T-helper 2 cell (primary cell): Measurements from ENCODE around the gene BLOC1S5.

Experiments used
- DNase-seq, 5 experiments: peaks; one replicate each; pipeline versions ENCODE4 v3.0.0 to v3.0.0-alpha.2; 2012 to 2022
- total RNA-seq, 2 donors: gene quantifications; one replicate each; lab custom pipeline; 2026; lab: John Stamatoyannopoulos, UW

The BLOC1S5 gene
- 3.4 to 16.3 reads per million in 2 donors for total RNA-seq

- peak; percentile 88 to 98 (median 96) for DNase-seq
Measured at GRCh38 chr6:8063761-8064637, at the start of gene BLOC1S5. TSS of gene BLOC1S5 (minus strand) at chr6:8064389. CDS start at chr6:8064376, 13 bp downstream.

GRCh38 chr6:8113131-8113654, 49.0 kb upstream of the BLOC1S5 start:
- DNase-seq: no peak

- no peak for DNase-seq
Measured at GRCh38 chr6:8110725-8111124, 46.5 kb upstream of the BLOC1S5 start.

GRCh38 chr6:8110117-8110721, 46.0 kb upstream of the BLOC1S5 start:
- no peak for DNase-seq

- DNase-seq: no peak
Measured at GRCh38 chr6:8108759-8109539, 44.8 kb upstream of the BLOC1S5 start.

GRCh38 chr6:8108031-8108660, 44.0 kb upstream of the BLOC1S5 start:
- no peak for DNase-seq

- no peak for DNase-seq
Measured at GRCh38 chr6:8105791-8106190, 41.6 kb upstream of the BLOC1S5 start.

- no peak for DNase-seq
Measured at GRCh38 chr6:8103726-8104125, 39.5 kb upstream of the BLOC1S5 start.

GRCh38 chr6:8102122-8102958, 38.2 kb upstream of the BLOC1S5 start, which contains the start of gene EEF1E1:
TSS of gene EEF1E1 (minus strand) at chr6:8102548. CDS start at chr6:8102521, 27 bp downstream.
- DNase-seq: peak; percentile 88 to 97 (median 95)

- no peak for DNase-seq
Measured at GRCh38 chr6:8100159-8100854, 36.1 kb upstream of the BLOC1S5 start.

- DNase-seq: no peak
Measured at GRCh38 chr6:8090650-8091049, 26.5 kb upstream of the BLOC1S5 start.

- DNase-seq: no peak
Measured at GRCh38 chr6:8088886-8089285, 24.7 kb upstream of the BLOC1S5 start.

GRCh38 chr6:8087870-8088754, 23.9 kb upstream of the BLOC1S5 start:
- no peak for DNase-seq

GRCh38 chr6:8086755-8087306, 22.6 kb upstream of the BLOC1S5 start:
- DNase-seq: no peak

- DNase-seq: no peak
Measured at GRCh38 chr6:8085053-8085511, 20.9 kb upstream of the BLOC1S5 start.

- DNase-seq: no peak
Measured at GRCh38 chr6:8084586-8084985, 20.4 kb upstream of the BLOC1S5 start.

- DNase-seq: no peak
Measured at GRCh38 chr6:8082954-8083858, 19.0 kb upstream of the BLOC1S5 start.

- no peak for DNase-seq
Measured at GRCh38 chr6:8082572-8082953, 18.4 kb upstream of the BLOC1S5 start.
